Osteoblast (primary cell): Measurements from ENCODE around the gene GLT1D1. TPM values are rescaled to one million over a fixed set of nuclear protein-coding genes. Genes with fewer than 3 reads are reported as not detected.
A peak's percentile ranks its signal among the peaks of the same experiment; 100 is the strongest.

Experiments
- DNase-seq: peaks from one replicate; pipeline ENCODE4 v3.0.0; 2011; ENCODE audit warnings: low spot score, mixed read lengths; ENCODE audit not compliant: insufficient read length; ENCODE audit errors: missing footprints
- H2AFZ ChIP-seq: 2 replicates; pipeline ENCODE4 v1.6.0; 2011; ENCODE audit warnings: mild to moderate bottlenecking, low read length
- H3K27ac ChIP-seq: 2 replicates; pipeline ENCODE4 v1.5.1; 2011; ENCODE audit warnings: mild to moderate bottlenecking, low read depth, low read length, moderate library complexity
- H3K27me3 ChIP-seq: 2 replicates; pipeline ENCODE4 v1.6.0; 2012; ENCODE audit warnings: mild to moderate bottlenecking, control low read depth, inconsistent platforms, low read length, moderate library complexity; ENCODE audit not compliant: insufficient read depth
- H3K36me3 ChIP-seq: 2 replicates; pipeline ENCODE4 v1.5.1; 2011; ENCODE audit warnings: mild to moderate bottlenecking, low read length, control low read depth, moderate library complexity; ENCODE audit not compliant: insufficient read depth
- H3K4me1 ChIP-seq: 2 replicates; pipeline ENCODE4 v1.5.1; 2011; ENCODE audit warnings: mild to moderate bottlenecking, low read length, control low read depth, moderate library complexity; ENCODE audit not compliant: insufficient read depth
- H3K4me2 ChIP-seq: 2 replicates; pipeline ENCODE4 v1.6.0; 2011; ENCODE audit warnings: mild to moderate bottlenecking, low read length; ENCODE audit not compliant: insufficient read depth
- H3K4me3 ChIP-seq: fragments of 200-600 bp; sonication (generic); 3 replicates; pipeline ENCODE4 v1.5.1; 2012; ENCODE audit warnings: mild to moderate bottlenecking, low read length, inconsistent platforms; ENCODE audit not compliant: insufficient read depth
- H3K79me2 ChIP-seq: 2 replicates; pipeline ENCODE4 v1.6.0; 2012; ENCODE audit warnings: mild to moderate bottlenecking, low read length, control low read depth, inconsistent platforms; ENCODE audit not compliant: insufficient read depth
- H3K9me3 ChIP-seq: 2 replicates; pipeline ENCODE4 v1.5.1; 2011; ENCODE audit warnings: low read depth, low read length, control low read depth
- H4K20me1 ChIP-seq: 2 replicates; pipeline ENCODE4 v1.6.0; 2012; ENCODE audit warnings: mild to moderate bottlenecking, low read length, control low read depth; ENCODE audit not compliant: insufficient read depth
- total RNA-seq: library from RNA; depleted of rRNA; stranded (reverse); fragments of >200 nt; gene quantifications from 2 replicates; pipeline ENCODE4 v1.2.3, GENCODE V29; 2012
- TF ChIP-seq, protein P1 (sequence below): IDR thresholded peaks from 2 replicates; pipeline ENCODE4 v1.5.1; 2011; ENCODE audit warnings: mild to moderate bottlenecking, low read depth, low read length, moderate library complexity; ENCODE audit errors: extremely low read depth

GLT1D1 gene
- total RNA-seq, 1 donor = not detected

DNA sequence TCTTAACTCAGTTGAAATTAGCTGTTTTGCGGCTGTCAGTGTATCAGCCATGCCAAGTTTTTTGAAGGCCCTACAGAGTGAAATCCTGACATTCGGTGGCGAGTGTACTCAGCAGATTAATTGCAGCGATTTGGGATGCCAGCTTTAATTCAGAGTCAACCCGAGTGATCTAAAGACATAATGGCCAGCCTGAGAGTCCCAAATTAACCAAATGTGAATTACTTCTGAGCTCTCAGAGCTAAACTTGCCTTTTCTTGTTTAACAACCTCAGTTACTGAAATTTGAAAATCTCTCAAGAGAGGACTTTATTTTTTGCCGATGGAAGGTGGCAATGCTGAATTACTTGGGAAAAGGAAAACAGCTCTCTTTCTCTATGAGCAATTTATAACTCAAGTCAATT is 148.5 kb downstream of the GLT1D1 start:
- Histone ChIP-seq H3K36me3 (no peaks in the 10 kb centered on the region), H3K79me2 (no peaks in the 10 kb centered on the region), H3K9me3 (no peaks in the 10 kb centered on the region), H3K4me1 (no peaks in the 10 kb centered on the region), H3K27me3 (no peaks in the 10 kb centered on the region), H2AFZ (no peak overlapping the region), H3K27ac (no peak overlapping the region), H4K20me1 (no peaks in the 10 kb centered on the region), H3K4me3 (no peak overlapping the region), H3K4me2 (no peak overlapping the region)
- no peak for DNase-seq
- TF ChIP-seq, protein P1, sequence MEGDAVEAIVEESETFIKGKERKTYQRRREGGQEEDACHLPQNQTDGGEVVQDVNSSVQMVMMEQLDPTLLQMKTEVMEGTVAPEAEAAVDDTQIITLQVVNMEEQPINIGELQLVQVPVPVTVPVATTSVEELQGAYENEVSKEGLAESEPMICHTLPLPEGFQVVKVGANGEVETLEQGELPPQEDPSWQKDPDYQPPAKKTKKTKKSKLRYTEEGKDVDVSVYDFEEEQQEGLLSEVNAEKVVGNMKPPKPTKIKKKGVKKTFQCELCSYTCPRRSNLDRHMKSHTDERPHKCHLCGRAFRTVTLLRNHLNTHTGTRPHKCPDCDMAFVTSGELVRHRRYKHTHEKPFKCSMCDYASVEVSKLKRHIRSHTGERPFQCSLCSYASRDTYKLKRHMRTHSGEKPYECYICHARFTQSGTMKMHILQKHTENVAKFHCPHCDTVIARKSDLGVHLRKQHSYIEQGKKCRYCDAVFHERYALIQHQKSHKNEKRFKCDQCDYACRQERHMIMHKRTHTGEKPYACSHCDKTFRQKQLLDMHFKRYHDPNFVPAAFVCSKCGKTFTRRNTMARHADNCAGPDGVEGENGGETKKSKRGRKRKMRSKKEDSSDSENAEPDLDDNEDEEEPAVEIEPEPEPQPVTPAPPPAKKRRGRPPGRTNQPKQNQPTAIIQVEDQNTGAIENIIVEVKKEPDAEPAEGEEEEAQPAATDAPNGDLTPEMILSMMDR = no peak

DNA sequence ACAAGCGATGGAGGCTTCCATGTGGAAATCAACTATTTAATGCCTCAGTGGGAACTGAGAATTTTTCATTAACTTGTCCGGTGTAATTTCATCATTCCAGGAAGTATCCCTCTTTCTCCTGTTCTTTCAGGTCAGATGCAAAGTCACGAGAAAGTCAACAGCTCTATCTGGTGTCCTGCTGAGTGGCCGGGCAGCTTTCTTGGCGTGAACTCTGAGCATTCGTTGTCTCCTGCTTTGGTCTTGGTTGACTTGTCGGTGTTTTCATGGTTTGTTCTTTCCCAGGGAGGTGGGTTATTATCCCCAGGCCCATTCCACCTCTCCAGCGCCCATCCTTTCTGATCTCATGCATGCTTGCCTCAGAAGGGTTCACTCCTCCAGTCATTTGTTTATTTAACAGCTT is 149.1 kb downstream of the GLT1D1 start:
- Histone ChIP-seq H3K4me2 (no peak overlapping the region), H3K4me1 (no peaks in the 10 kb centered on the region), H3K36me3 (no peaks in the 10 kb centered on the region), H2AFZ (no peak overlapping the region), H3K9me3 (no peaks in the 10 kb centered on the region), H3K27ac (no peak overlapping the region), H4K20me1 (no peaks in the 10 kb centered on the region), H3K4me3 (no peak overlapping the region), H3K79me2 (no peaks in the 10 kb centered on the region), H3K27me3 (no peaks in the 10 kb centered on the region)
- TF ChIP-seq, protein P1 = no peak
- DNase-seq = peak; percentile 74

DNA sequence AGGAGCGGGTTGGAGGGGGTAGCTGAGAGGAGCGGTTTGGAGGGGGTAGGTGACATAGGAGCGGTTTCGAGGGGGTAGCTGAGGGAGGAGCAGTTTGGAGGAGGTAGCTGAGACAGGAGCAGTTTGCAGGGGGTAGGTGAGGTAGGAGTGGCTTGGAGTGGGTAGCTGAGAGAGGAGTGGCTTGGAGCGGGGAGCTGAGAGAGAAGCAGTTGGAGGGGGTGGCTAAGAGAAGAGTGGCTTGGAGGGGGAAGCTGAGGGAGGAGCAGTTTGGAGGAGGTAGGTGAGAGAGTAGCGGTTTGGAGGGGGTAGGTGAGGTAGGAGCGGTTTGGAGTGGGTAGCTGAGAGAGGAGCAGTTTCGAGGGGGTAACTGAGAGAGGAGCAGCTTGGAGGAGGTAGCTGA is 152.1 kb downstream of the GLT1D1 start:
- H3K4me3 ChIP-seq = no peak overlapping the region
- H4K20me1 ChIP-seq = no peaks in the 10 kb centered on the region
- H3K27ac ChIP-seq = no peak overlapping the region
- no peaks in the 10 kb centered on the region for H3K79me2 ChIP-seq
- H3K27me3 ChIP-seq = no peaks in the 10 kb centered on the region
- H3K9me3 ChIP-seq = no peaks in the 10 kb centered on the region
- H2AFZ ChIP-seq = no peak overlapping the region
- DNase-seq = no peak
- no peak overlapping the region for H3K4me2 ChIP-seq
- TF ChIP-seq, protein P1 = no peak
- H3K36me3 ChIP-seq = no peaks in the 10 kb centered on the region
- no peaks in the 10 kb centered on the region for H3K4me1 ChIP-seq

DNA sequence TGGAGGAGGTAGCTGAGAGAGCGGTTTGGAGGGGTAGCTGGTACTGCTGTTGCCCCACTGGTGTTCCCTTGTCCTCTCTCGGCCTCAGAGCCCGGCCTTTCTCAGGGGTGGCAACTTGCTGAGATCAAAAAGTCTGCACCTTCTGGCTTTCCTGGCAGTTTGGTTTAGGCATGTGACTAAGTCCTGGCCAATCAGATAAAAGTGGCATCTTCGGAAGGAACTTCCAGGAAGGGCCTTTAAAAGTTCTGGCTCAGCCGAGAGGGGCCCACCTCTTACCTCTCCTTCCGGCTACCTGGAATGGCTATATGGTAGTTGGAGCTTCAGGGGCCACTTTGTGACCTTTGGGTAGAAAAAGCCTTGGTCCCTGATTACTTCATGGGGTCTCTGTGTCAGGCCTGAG is 152.6 kb downstream of the GLT1D1 start:
- no peak overlapping the region for H2AFZ ChIP-seq
- no peaks in the 10 kb centered on the region for H3K9me3 ChIP-seq
- no peak for DNase-seq
- no peak overlapping the region for H3K4me2 ChIP-seq
- H3K27ac ChIP-seq = no peak overlapping the region
- no peaks in the 10 kb centered on the region for H3K36me3 ChIP-seq
- H3K79me2 ChIP-seq = no peaks in the 10 kb centered on the region
- TF ChIP-seq, protein P1 = no peak
- H4K20me1 ChIP-seq = no peaks in the 10 kb centered on the region
- no peaks in the 10 kb centered on the region for H3K27me3 ChIP-seq
- H3K4me3 ChIP-seq = no peak overlapping the region
- no peaks in the 10 kb centered on the region for H3K4me1 ChIP-seq
